Thyroid gland (tissue), 4 donors: ENCODE measurements around the gene B4GALT6. TPM values are rescaled to one million over a fixed set of nuclear protein-coding genes. Genes with fewer than 3 reads are reported as not detected.

Source experiments
- DNase-seq, 2 donors: peaks; one replicate each; pipeline ENCODE4 v3.0.0-alpha.2; 2019
- H3K27ac ChIP-seq, 3 donors: fragments of 200-600 bp; sonication (generic); 1 replicate in 2 of 3; 2 replicates in 1 of 3; pipeline ENCODE4 v1.5.1; 2016 to 2019; ENCODE audit warnings: mild to moderate bottlenecking in 1 of 3, moderate library complexity in 1 of 3
- H3K27me3 ChIP-seq: fragments of 200-600 bp; sonication (generic); one replicate; pipeline ENCODE4 v1.5.1; 2019
- H3K36me3 ChIP-seq, 2 donors: fragments of 200-600 bp; sonication (generic); one replicate each; pipeline ENCODE4 v1.5.1; 2016 to 2019
- H3K4me1 ChIP-seq, 2 donors: fragments of 200-600 bp; sonication (generic); one replicate each; pipeline ENCODE4 v1.5.1; 2017 to 2019
- H3K4me3 ChIP-seq, 3 donors: fragments of 200-600 bp; sonication (generic); replicated peaks in 1 of 3; 1 replicate in 2 of 3; 2 replicates in 1 of 3; pipeline ENCODE4 v1.5.1; 2016; ENCODE audit warnings: mild to moderate bottlenecking in 1 of 3
- H3K9me3 ChIP-seq: fragments of 200-600 bp; sonication (generic); one replicate; pipeline ENCODE4 v1.5.1; 2017
- POLR2A ChIP-seq, 2 donors: fragments of 450-650 bp; IDR thresholded peaks; one replicate each; pipeline ENCODE4 v1.6.1; 2017; ENCODE audit warnings: antibody characterized with exemption in 2 of 2, mild to moderate bottlenecking in 2 of 2, moderate library complexity in 1 of 2
- WGBS, 2 donors: methylation state at CpG; one replicate each; pipeline ENCODE4 v1.1.5; 2017; 5-methylcytosine and 5-hydroxymethylcytosine counted together
- intact Hi-C: fragments of 100-400 bp; cut with DNase I; formaldehyde crosslinking; loops from one replicate; pipeline ENCODE4 v1.15.1; 2023
- total RNA-seq, 4 donors: library from RNA; depleted of rRNA; stranded (reverse); fragments of >200 nt; gene quantifications; one replicate each; pipeline ENCODE4 v1.2.3, GENCODE V29; 2016
- TF ChIP-seq, protein P1 (sequence below), 6 experiments: fragments of 200-600 bp in 3 of 6; fragments of 450-650 bp in 3 of 6; sonication (generic) in 3 of 6; IDR thresholded peaks; one replicate each; pipeline ENCODE4 v1.5.1; 2016 to 2019; ENCODE audit warnings: antibody characterized with exemption in 6 of 6, mild to moderate bottlenecking in 2 of 6, inconsistent platforms in 1 of 6, moderate library complexity in 1 of 6

The B4GALT6 gene
- total RNA-seq, 4 donors from 2014 or later: 1.3 to 2.6 (median 2.5) TPM

DNA sequence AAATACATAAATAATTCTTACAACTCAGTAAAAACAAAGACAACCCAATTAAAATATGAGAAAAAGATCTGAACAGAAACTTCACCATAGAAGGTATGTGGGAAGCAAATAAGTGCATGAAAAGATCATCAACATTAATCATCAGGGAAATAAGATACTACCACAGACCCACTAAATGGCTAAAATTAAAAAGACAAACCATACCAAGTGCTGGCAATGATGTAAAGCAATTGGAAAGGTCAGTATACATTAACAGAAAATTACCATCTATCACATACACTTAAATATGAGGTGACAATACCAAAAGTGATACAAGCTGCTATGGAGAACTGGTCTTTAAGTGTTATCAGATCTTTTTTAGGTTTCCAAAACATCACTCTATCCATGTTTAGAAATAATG is 48.0 kb downstream of the B4GALT6 start:
- intact Hi-C loops: no loop called here
- DNase-seq: no peak
- no peaks in the 10 kb centered on the region for H3K4me1 ChIP-seq
- H3K36me3 ChIP-seq: no peaks in the 10 kb centered on the region
- no peaks in the 10 kb centered on the region for H3K9me3 ChIP-seq
- no peak overlapping the region for H3K27ac ChIP-seq
- H3K27me3 ChIP-seq: no peaks in the 10 kb centered on the region
- H3K4me3 ChIP-seq: no peak overlapping the region
- TF ChIP-seq, protein P1, sequence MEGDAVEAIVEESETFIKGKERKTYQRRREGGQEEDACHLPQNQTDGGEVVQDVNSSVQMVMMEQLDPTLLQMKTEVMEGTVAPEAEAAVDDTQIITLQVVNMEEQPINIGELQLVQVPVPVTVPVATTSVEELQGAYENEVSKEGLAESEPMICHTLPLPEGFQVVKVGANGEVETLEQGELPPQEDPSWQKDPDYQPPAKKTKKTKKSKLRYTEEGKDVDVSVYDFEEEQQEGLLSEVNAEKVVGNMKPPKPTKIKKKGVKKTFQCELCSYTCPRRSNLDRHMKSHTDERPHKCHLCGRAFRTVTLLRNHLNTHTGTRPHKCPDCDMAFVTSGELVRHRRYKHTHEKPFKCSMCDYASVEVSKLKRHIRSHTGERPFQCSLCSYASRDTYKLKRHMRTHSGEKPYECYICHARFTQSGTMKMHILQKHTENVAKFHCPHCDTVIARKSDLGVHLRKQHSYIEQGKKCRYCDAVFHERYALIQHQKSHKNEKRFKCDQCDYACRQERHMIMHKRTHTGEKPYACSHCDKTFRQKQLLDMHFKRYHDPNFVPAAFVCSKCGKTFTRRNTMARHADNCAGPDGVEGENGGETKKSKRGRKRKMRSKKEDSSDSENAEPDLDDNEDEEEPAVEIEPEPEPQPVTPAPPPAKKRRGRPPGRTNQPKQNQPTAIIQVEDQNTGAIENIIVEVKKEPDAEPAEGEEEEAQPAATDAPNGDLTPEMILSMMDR (IDR thresholded peaks at IDR 0.05): no peak
- TF ChIP-seq POLR2A (IDR thresholded peaks at IDR 0.05): no peak

DNA sequence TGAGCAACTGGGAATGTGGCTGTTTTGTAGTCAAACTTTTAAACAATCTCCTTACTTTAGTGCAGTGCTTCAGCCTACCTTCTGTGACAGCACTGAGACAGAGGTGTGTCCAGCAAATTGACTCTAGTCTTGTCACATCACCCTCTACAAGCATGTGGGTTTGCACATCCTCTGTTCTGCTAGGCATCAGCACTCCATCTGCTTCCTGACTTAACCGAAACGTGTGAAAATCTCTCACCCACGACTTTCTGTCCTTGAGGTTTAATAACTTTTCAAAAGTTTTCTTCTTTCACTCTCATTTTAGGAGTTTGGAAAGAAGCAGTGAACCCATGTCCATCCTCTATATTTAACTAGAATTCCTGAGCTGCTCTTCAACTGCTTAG is 50.1 kb downstream of the B4GALT6 start:
- H3K9me3 ChIP-seq: no peaks in the 10 kb centered on the region
- H3K27me3 ChIP-seq: no peaks in the 10 kb centered on the region
- H3K27ac ChIP-seq: no peak overlapping the region
- no peaks in the 10 kb centered on the region for H3K4me1 ChIP-seq
- H3K36me3 ChIP-seq: no peaks in the 10 kb centered on the region
- 68 to 73% methylated on average over 3 of the region's 3 CpGs for WGBS, 2 donors
- TF ChIP-seq POLR2A (IDR thresholded peaks at IDR 0.05): no peak
- TF ChIP-seq, protein P1 (IDR thresholded peaks at IDR 0.05): no peak
- intact Hi-C loops: no loop called here
- no peak for DNase-seq
- H3K4me3 ChIP-seq: no peak overlapping the region

DNA sequence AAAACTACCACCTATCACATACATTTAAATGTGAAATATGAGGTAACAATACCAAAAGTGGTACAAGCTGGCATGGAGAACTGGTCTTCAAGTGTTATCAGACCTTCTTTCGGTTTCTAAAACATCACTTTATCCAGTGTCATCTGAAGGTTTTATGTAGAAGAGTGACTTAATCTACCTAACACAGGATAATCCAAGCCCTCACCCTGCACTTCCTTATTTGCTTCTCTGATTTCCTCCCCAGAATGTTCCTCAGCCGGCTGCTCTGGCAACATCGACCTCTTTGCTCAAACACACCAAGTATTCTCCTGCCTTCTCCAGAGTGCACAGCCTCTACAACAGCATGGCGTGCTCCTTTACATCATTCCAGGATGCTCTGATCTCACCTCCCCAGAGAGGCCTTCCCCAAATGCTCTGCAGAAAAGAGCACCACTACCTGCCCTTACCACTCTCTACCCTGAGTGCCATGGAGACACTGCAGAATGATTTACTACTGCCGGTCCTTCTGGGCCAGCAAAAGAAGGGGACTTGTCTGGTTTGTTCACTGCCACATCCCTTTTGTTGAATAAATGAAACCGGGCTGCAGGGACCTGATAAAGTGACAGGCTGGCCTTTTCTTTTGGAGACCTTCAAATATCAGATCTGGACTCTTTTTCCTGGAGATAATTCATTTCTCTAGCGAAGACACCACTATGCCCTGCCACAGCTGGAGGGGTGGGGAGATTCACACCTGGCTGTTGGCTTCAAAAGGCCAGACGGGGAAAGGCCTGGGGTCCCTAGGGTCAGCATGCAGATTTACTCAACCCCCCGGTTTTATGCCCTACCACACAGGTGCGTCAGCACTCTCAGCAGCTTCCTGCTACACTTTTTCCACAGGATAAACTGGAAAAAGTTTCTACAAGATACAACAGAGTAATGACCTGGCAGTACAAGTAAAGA is 50.7 kb downstream of the B4GALT6 start:
- Histone ChIP-seq H3K27ac (no peak overlapping the region), H3K4me3 (no peak overlapping the region), H3K4me1 (no peaks in the 10 kb centered on the region), H3K36me3 (no peaks in the 10 kb centered on the region), H3K9me3 (no peaks in the 10 kb centered on the region), H3K27me3 (no peaks in the 10 kb centered on the region)
- intact Hi-C loops: no loop called here
- no peak for DNase-seq
- WGBS, 2 donors: 80 to 81% methylated on average over 10 of the region's 10 CpGs
- TF ChIP-seq, protein P1 (IDR thresholded peaks at IDR 0.05): no peak
- no peak for TF ChIP-seq POLR2A (IDR thresholded peaks at IDR 0.05)

DNA sequence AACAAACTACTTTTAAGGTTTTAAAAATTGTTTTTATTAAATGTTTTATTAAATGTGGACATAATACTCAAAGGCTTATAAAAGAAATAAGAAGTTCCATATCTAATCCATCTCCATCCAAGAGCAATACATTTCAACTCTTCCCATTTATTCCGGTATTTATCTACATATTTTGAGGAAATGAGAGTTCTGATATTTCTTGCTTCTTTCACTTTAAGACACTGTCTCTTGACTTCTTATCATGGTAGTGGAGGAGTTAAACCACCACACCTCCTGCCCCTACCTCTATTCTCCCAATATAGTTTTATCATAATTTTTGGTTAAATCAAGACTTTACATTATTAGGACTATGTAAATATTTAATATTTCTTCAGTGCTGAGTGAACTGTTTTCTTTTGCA is 52.0 kb downstream of the B4GALT6 start:
- intact Hi-C loops: no loop called here
- no peaks in the 10 kb centered on the region for H3K4me1 ChIP-seq
- no peak for DNase-seq
- H3K4me3 ChIP-seq: no peak overlapping the region
- no peaks in the 10 kb centered on the region for H3K36me3 ChIP-seq
- no peak overlapping the region for H3K27ac ChIP-seq
- 91 to 96% methylated on average over 1 of the region's 1 CpG for WGBS, 2 donors
- TF ChIP-seq, protein P1 (IDR thresholded peaks at IDR 0.05): no peak
- TF ChIP-seq POLR2A (IDR thresholded peaks at IDR 0.05): no peak
- no peaks in the 10 kb centered on the region for H3K27me3 ChIP-seq
- H3K9me3 ChIP-seq: no peaks in the 10 kb centered on the region

DNA sequence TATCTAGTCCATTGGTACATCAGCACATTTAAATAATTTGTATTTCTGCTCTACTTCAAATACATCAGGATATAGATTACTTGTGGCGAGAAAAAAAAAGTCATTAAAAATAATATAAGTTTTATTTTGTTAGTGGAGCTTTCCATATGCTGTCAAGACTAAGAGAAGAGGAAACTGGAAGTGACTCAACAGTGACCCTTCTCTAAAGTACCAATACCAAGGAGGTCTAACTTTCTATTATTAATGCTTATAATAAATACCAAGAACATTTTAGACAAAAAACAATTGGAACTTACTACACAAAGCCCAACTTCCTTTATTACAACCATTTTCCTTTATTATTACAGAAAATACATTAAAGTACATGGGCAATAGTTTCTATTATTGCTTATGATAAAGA is 52.9 kb downstream of the B4GALT6 start:
- H3K9me3 ChIP-seq: no peaks in the 10 kb centered on the region
- no peaks in the 10 kb centered on the region for H3K27me3 ChIP-seq
- intact Hi-C loops: no loop called here
- DNase-seq: no peak
- no peak for TF ChIP-seq POLR2A (IDR thresholded peaks at IDR 0.05)
- H3K4me1 ChIP-seq: no peaks in the 10 kb centered on the region
- WGBS, 2 donors: 95 to 100% methylated on average over 1 of the region's 1 CpG
- no peak overlapping the region for H3K27ac ChIP-seq
- H3K4me3 ChIP-seq: no peak overlapping the region
- H3K36me3 ChIP-seq: no peaks in the 10 kb centered on the region
